ENCODE data around the gene SPINT4.

GRCh38 chr20:45727044-45727443 is 4.9 kb downstream of the SPINT4 start:
- no peak for TF ChIP-seq CTCF (IDR thresholded peaks at IDR 0.05)
- TF ChIP-seq POLR2A (IDR thresholded peaks at IDR 0.05; ENCODE audit: low read length) = no peak
- TF ChIP-seq MAX (IDR thresholded peaks at IDR 0.05) = no peak
- TF ChIP-seq USF2 (IDR thresholded peaks at IDR 0.05) = no peak
- no peak for TF ChIP-seq POLR2AphosphoS2 (conservative IDR thresholded peaks at IDR 0.05; ENCODE audit: low read length)
- TF ChIP-seq SMC3 (IDR thresholded peaks at IDR 0.05) = no peak
- no peak for TF ChIP-seq GATA3 (IDR thresholded peaks at IDR 0.05; ENCODE audit: borderline replicate concordance)
- no peak for TF ChIP-seq EP300 (IDR thresholded peaks at IDR 0.05)
